MM.1S (cell line): Measurements from ENCODE around the gene TM4SF20.

ENCODE experiments used
- DNase-seq: peaks from one replicate; pipeline ENCODE4 v3.0.0-alpha.2; 2015
- H2AFZ ChIP-seq: fragments of 300-600 bp; sonication (generic); 2 replicates; pipeline ENCODE4 v1.6.0; 2016; ENCODE audit warnings: antibody characterized with exemption, low read length
- H3F3A ChIP-seq: fragments of 300-600 bp; sonication (generic); 2 replicates; pipeline ENCODE4 v1.6.1; 2016; ENCODE audit warnings: mild to moderate bottlenecking, antibody characterized with exemption, low read length, moderate library complexity, mixed read lengths; ENCODE audit not compliant: insufficient read depth
- H3K27ac ChIP-seq: fragments of 300-600 bp; sonication (generic); 2 replicates; pipeline ENCODE4 v1.5.1; 2016; ENCODE audit warnings: mild to moderate bottlenecking, low read length
- H3K27me3 ChIP-seq: fragments of 300-600 bp; sonication (generic); replicated peaks from 2 replicates; pipeline ENCODE4 v1.6.0; 2016; ENCODE audit warnings: low read length; ENCODE audit not compliant: insufficient read depth
- H3K36me3 ChIP-seq: fragments of 300-600 bp; sonication (generic); replicated peaks from 2 replicates; pipeline ENCODE4 v1.6.1; 2016; ENCODE audit warnings: mild to moderate bottlenecking, low read length, mixed read lengths; ENCODE audit not compliant: insufficient read depth
- H3K4me1 ChIP-seq: fragments of 300-600 bp; sonication (generic); 2 replicates; pipeline ENCODE4 v1.6.1; 2016; ENCODE audit warnings: low read length, mixed read lengths
- H3K4me2 ChIP-seq: fragments of 300-600 bp; sonication (generic); 2 replicates; pipeline ENCODE4 v1.6.0; 2016; ENCODE audit warnings: low read depth, low read length
- H3K4me3 ChIP-seq: fragments of 300-600 bp; sonication (generic); 2 replicates; pipeline ENCODE4 v1.5.1; 2016; ENCODE audit warnings: low read length, mixed read lengths
- H3K79me2 ChIP-seq: fragments of 300-600 bp; sonication (generic); 2 replicates; pipeline ENCODE4 v1.6.1; 2016; ENCODE audit warnings: mixed run types, low read length, mixed read lengths
- H3K9ac ChIP-seq: fragments of 300-600 bp; sonication (generic); 2 replicates; pipeline ENCODE4 v1.6.1; 2016; ENCODE audit warnings: low read length, mixed read lengths
- H3K9me2 ChIP-seq: fragments of 300-600 bp; sonication (generic); replicated peaks from 2 replicates; pipeline ENCODE4 v1.6.1; 2016; ENCODE audit warnings: mild to moderate bottlenecking, low read length, mixed read lengths; ENCODE audit not compliant: insufficient read depth
- H3K9me3 ChIP-seq: fragments of 300-600 bp; sonication (generic); replicated peaks from 2 replicates; pipeline ENCODE4 v1.6.1; 2016; ENCODE audit warnings: mild to moderate bottlenecking, low read length, mixed read lengths; ENCODE audit not compliant: insufficient read depth
- H4K20me1 ChIP-seq: fragments of 300-600 bp; sonication (generic); 2 replicates; pipeline ENCODE4 v1.6.1; 2016; ENCODE audit warnings: mild to moderate bottlenecking, low read length, moderate library complexity, mixed read lengths; ENCODE audit not compliant: insufficient read depth
- EZH2 ChIP-seq: fragments of 300-600 bp; sonication (generic); optimal IDR thresholded peaks from 2 replicates; pipeline ENCODE3; 2017; ENCODE audit warnings: low read depth, mild to moderate bottlenecking, antibody characterized with exemption, low read length, mixed read lengths
- EZH2phosphoT487 ChIP-seq: fragments of 300-600 bp; sonication (generic); IDR thresholded peaks from 2 replicates; pipeline ENCODE4 v1.6.1; 2018; ENCODE audit warnings: antibody characterized with exemption, low read length
- TF ChIP-seq, protein P1 (sequence below): fragments of 300-600 bp; sonication (generic); IDR thresholded peaks from 2 replicates; pipeline ENCODE4 v1.5.1; 2016; ENCODE audit warnings: antibody characterized with exemption, low read length, mixed read lengths

TM4SF20 gene

DNA sequence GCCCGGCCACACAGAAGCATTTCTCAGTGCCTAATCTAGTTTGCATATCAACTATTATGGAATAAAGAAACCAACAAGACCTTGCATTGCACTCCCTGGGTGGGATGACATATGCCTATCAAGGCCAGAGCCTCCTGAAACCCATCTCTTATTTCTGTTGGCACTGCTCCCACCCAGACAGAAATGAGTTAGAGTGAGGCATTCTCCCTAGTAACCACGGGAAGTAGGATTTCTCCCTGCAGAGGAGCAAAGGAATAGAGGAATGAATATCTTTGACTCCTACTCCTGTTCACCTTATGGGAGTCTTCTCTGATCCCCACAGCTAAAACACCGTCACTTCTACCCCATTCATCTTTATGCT, 32.9 kb upstream of the TM4SF20 start:
- Histone ChIP-seq H3F3A (peaks cover 23% of the 10 kb centered on the region), H3K4me3 (no peak overlapping the region), H3K9me3 (no peaks in the 10 kb centered on the region), H3K4me1 (peaks cover 40% of the 10 kb centered on the region), H3K9me2 (no peaks in the 10 kb centered on the region), H2AFZ (no peak overlapping the region), H3K79me2 (no peaks in the 10 kb centered on the region), H3K27me3 (no peaks in the 10 kb centered on the region), H3K4me2 (peak overlapping the region; percentile 63; the same call in 1 of the 2 replicates), H3K36me3 (no peaks in the 10 kb centered on the region), H4K20me1 (no peaks in the 10 kb centered on the region), H3K27ac (peak overlapping the region; percentile 96), H3K9ac (peak overlapping the region; percentile 46; the same call in 1 of the 2 replicates)
- TF ChIP-seq EZH2phosphoT487 (no peak), EZH2 (no peak)
- TF ChIP-seq, protein P1, sequence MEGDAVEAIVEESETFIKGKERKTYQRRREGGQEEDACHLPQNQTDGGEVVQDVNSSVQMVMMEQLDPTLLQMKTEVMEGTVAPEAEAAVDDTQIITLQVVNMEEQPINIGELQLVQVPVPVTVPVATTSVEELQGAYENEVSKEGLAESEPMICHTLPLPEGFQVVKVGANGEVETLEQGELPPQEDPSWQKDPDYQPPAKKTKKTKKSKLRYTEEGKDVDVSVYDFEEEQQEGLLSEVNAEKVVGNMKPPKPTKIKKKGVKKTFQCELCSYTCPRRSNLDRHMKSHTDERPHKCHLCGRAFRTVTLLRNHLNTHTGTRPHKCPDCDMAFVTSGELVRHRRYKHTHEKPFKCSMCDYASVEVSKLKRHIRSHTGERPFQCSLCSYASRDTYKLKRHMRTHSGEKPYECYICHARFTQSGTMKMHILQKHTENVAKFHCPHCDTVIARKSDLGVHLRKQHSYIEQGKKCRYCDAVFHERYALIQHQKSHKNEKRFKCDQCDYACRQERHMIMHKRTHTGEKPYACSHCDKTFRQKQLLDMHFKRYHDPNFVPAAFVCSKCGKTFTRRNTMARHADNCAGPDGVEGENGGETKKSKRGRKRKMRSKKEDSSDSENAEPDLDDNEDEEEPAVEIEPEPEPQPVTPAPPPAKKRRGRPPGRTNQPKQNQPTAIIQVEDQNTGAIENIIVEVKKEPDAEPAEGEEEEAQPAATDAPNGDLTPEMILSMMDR, result no peak
- DNase-seq, result no peak

DNA sequence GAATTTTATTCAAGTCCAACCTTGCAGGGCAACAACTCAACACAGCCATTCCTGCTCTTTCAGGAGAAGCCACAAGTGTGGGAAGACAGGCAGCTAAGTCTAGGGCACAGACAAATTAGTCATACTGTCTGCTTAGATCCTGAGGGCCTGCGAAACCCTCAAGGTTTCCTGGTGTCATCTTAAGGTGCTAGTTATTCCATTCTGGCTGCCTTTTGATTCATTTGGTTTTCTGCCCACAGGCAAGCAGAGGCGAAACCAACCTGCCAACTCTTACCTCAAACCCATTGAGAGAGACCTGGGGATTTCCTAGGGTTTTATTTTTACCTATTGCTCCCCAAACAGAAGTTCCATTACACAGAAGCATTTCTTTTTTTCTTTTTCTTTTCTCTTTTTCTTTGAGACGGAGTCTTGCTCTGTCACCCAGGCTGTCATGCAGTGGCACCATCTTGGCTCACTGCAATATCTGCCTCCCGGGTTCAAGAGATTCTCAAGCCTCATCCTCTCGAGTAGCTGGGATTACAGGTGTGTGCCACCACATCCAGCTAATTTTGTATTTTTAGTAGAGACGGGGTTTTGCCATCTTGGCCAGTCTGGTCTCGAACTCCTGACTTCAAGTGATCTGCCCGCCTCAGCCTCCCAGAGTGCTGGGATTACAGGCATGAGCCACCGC, 32.3 kb upstream of the TM4SF20 start:
- peak overlapping the region; percentile 63 for H3K9ac ChIP-seq
- peak overlapping the region; percentile 96 for H3K27ac ChIP-seq
- H3K4me2 ChIP-seq, result peak overlapping the region; percentile 63
- no peak overlapping the region for H2AFZ ChIP-seq
- H3K9me2 ChIP-seq, result no peaks in the 10 kb centered on the region
- H3K27me3 ChIP-seq, result no peaks in the 10 kb centered on the region
- H3F3A ChIP-seq, result peaks cover 23% of the 10 kb centered on the region
- H3K9me3 ChIP-seq, result no peaks in the 10 kb centered on the region
- peak overlapping the region; percentile 35 for H3K4me3 ChIP-seq
- no peak for TF ChIP-seq EZH2phosphoT487
- TF ChIP-seq, protein P1, result no peak
- TF ChIP-seq EZH2, result no peak
- peak; percentile 94 for DNase-seq
- peaks cover 45% of the 10 kb centered on the region for H3K4me1 ChIP-seq
- H4K20me1 ChIP-seq, result no peaks in the 10 kb centered on the region
- no peaks in the 10 kb centered on the region for H3K36me3 ChIP-seq
- H3K79me2 ChIP-seq, result no peaks in the 10 kb centered on the region

DNA sequence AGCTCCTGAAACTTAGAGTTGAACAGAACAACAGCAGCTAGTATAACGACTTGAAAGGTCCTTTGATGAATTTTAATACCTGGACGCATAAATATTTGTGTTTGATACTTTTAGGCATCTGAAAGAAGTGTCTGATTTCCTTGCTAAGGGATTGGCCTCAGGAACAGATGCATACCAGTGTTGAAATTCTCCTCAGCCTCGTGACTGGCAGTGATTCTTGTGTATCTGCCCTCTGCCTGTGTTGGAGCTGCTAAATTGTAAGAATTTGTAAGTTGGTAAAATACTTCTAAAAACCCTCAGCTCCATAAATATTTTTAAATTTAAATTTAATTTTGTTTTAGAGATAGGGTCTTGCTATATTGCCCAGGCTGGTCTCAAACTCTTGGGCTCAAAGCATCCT, 31.1 kb upstream of the TM4SF20 start:
- H3K79me2 ChIP-seq, result no peaks in the 10 kb centered on the region
- peak overlapping the region; percentile 96; the same call in 1 of the 2 replicates for H3K27ac ChIP-seq
- TF ChIP-seq, protein P1, result no peak
- TF ChIP-seq EZH2 (no peak), EZH2phosphoT487 (no peak)
- no peak for DNase-seq
- no peaks in the 10 kb centered on the region for H3K27me3 ChIP-seq
- H3K9ac ChIP-seq, result peak overlapping the region; percentile 63; the same call in 1 of the 2 replicates
- H3K9me2 ChIP-seq, result no peaks in the 10 kb centered on the region
- H3K9me3 ChIP-seq, result no peaks in the 10 kb centered on the region
- H3K4me3 ChIP-seq, result no peak overlapping the region
- H3K4me2 ChIP-seq, result no peak overlapping the region
- H3K4me1 ChIP-seq, result peaks cover 44% of the 10 kb centered on the region
- H2AFZ ChIP-seq, result no peak overlapping the region
- H3F3A ChIP-seq, result peaks cover 23% of the 10 kb centered on the region
- no peaks in the 10 kb centered on the region for H3K36me3 ChIP-seq
- no peaks in the 10 kb centered on the region for H4K20me1 ChIP-seq
